Breast epithelium (tissue), 3 donors: ENCODE results near the gene ZNF304.

ENCODE experiments used
- CTCF ChIP-seq, 3 donors: fragments of 450-650 bp; IDR thresholded peaks; one replicate each; pipeline ENCODE4 v1.5.1; 2016 to 2017; ENCODE audit warnings: antibody characterized with exemption in 3 of 3, mild to moderate bottlenecking in 3 of 3, moderate library complexity in 3 of 3
- POLR2A ChIP-seq: fragments of 450-650 bp; IDR thresholded peaks from one replicate; pipeline ENCODE4 v1.6.1; 2016; ENCODE audit warnings: antibody characterized with exemption, mild to moderate bottlenecking, moderate library complexity

- TF ChIP-seq POLR2A: no peak
- no peak for TF ChIP-seq CTCF (IDR thresholded peaks at IDR 0.05)
These were observed 11.3 kb downstream of the ZNF304 start for GRCh38 chr19:57362419-57362818.
